K562 (cell line): ENCODE results near the gene PRKCG. TPM values are rescaled to one million over a fixed set of nuclear protein-coding genes. Genes with fewer than 3 reads are reported as not detected.

Experiments used
- CREM ChIP-seq: IDR thresholded peaks from 2 replicates; pipeline ENCODE4 v1.6.1; 2014; ENCODE audit warnings: antibody characterized with exemption, low read depth
- REST ChIP-seq, 2 experiments: fragments of 450-650 bp; formaldehyde crosslinking in 1 of 2; IDR thresholded peaks; 2 replicates each; pipeline versions ENCODE4 v1.4.0 to v1.6.1; 2014 to 2020; ENCODE audit warnings: mild to moderate bottlenecking in 2 of 2, borderline replicate concordance in 1 of 2, low read depth in 1 of 2
- polyA plus RNA-seq, 8 experiments: library from polyadenylated mRNA; depleted of rRNA in 4 of 8; stranded (reverse) in 5 of 8; unstranded in 3 of 8; fragments of >200 nt; fragmentation: Nextera tagmentation in 2 of 8; fragmentation: Illumina TruSeq in 1 of 8; extraction: Ambion mirVana in 2 of 8; extraction: Trizol in 1 of 8; gene quantifications; 2 replicates each; pipeline versions ENCODE4 v1.2.1 to v1.2.3, GENCODE V29; 2011 to 2014; ENCODE audit warnings: inconsistent platforms in 1 of 8, missing spikeins in 1 of 8
- total RNA-seq, 7 experiments: library from RNA; depleted of rRNA in 6 of 7; stranded (reverse); fragments of >200 nt in 6 of 7; fragmentation: Illumina TruSeq in 2 of 7; extraction: Trizol in 2 of 7; gene quantifications; 2 replicates each; pipeline versions ENCODE4 v1.2.1 to v1.2.3, GENCODE V29; 2011 to 2021; ENCODE audit warnings: low replicate concordance in 1 of 7
- TF ChIP-seq, protein P1 (sequence below): fragments of 450-650 bp; formaldehyde crosslinking; IDR thresholded peaks from 2 replicates; pipeline ENCODE4 v1.4.0; 2020; ENCODE audit warnings: mild to moderate bottlenecking, moderate library complexity

PRKCG gene
- total and polyA plus RNA-seq, 9 of the 15 experiments (the other 6 are each of a cell fraction or from before 2014, with no cell fraction given): not detected

- TF ChIP-seq REST (IDR thresholded peaks at IDR 0.05; ENCODE audit: borderline replicate concordance) (peak; percentile 56; the same call in 1 of the 2 replicates), REST (CRISPR knock-in tag; IDR thresholded peaks at IDR 0.05; ENCODE audit: low read depth) (no peak), CREM (peak; percentile 54; the same call in 1 of the 2 replicates)
- TF ChIP-seq, protein P1, sequence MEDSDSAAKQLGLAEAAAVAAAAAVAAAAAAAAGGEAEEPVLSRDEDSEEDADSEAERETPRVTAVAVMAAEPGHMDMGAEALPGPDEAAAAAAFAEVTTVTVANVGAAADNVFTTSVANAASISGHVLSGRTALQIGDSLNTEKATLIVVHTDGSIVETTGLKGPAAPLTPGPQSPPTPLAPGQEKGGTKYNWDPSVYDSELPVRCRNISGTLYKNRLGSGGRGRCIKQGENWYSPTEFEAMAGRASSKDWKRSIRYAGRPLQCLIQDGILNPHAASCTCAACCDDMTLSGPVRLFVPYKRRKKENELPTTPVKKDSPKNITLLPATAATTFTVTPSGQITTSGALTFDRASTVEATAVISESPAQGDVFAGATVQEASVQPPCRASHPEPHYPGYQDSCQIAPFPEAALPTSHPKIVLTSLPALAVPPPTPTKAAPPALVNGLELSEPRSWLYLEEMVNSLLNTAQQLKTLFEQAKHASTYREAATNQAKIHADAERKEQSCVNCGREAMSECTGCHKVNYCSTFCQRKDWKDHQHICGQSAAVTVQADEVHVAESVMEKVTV (CRISPR knock-in tag): 0 out of 2 replicates have a peak, but pooled peaks have one; percentile 12
Observed at GRCh38 chr19:53906211-53907192, 24.5 kb downstream of the PRKCG start (continued).
